VCaP (cell line): Measurements from ENCODE around the gene UBL4A.
A peak's percentile ranks its signal among the peaks of the same experiment; 100 is the strongest.

Experiments used
- H3K27ac ChIP-seq: fragments of 450-650 bp; 2 replicates; pipeline ENCODE4 v1.5.1; 2017
- CTCF ChIP-seq: fragments of 450-650 bp; conservative IDR thresholded peaks from 2 replicates; pipeline ENCODE4 v1.5.1; 2017; ENCODE audit warnings: mild to moderate bottlenecking, moderate library complexity

Gene UBL4A

GRCh38 chrX:154485150-154486051, 1.0 kb downstream of the UBL4A start:
- TF ChIP-seq CTCF = no peak
- peak overlapping the region; percentile 85 for H3K27ac ChIP-seq

GRCh38 chrX:154484255-154485149, 1.9 kb downstream of the UBL4A start:
- H3K27ac ChIP-seq = no peak overlapping the region

GRCh38 chrX:154483325-154483724, 3.1 kb downstream of the UBL4A start:
- no peak overlapping the region for H3K27ac ChIP-seq
- TF ChIP-seq CTCF = no peak

More at GRCh38 chrX:154484255-154485149, 1.9 kb downstream of the UBL4A start:
- no peak for TF ChIP-seq CTCF

GRCh38 chrX:154482786-154483185, 3.6 kb downstream of the UBL4A start:
- TF ChIP-seq CTCF = no peak
- no peak overlapping the region for H3K27ac ChIP-seq

- no peak for TF ChIP-seq CTCF
- H3K27ac ChIP-seq = no peak overlapping the region
Measured at GRCh38 chrX:154481911-154482601, 4.4 kb downstream of the UBL4A start.

- TF ChIP-seq CTCF = no peak
- H3K27ac ChIP-seq = no peak overlapping the region
Measured at GRCh38 chrX:154481195-154481594, 5.2 kb downstream of the UBL4A start.
